Measurements from ENCODE around the gene SLCO3A1. TPM values are rescaled to one million over a fixed set of nuclear protein-coding genes. Genes with fewer than 3 reads are reported as not detected.

Gene SLCO3A1
- total RNA-seq, 1 experiment from 2014 or later: 5.1 TPM

- intact Hi-C loops (cut with micrococcal nuclease): no loop called here
- Histone ChIP-seq H3K36me3 (ENCODE audit: control insufficient read depth in 1 of 2, insufficient read depth in 2 of 2, low read length in 2 of 2) (no peaks in the 10 kb centered on the region), H3K79me2 (ENCODE audit: insufficient read depth, low read length) (no peaks in the 10 kb centered on the region), H3K9me3 (ENCODE audit: control insufficient read depth in 1 of 2, insufficient read depth in 1 of 2, low read depth in 1 of 2, low read length in 2 of 2) (no peaks in the 10 kb centered on the region), H3K9ac (ENCODE audit: low read length) (no peak overlapping the region), H3K27me3 (ENCODE audit: insufficient read depth, low read length) (no peaks in the 10 kb centered on the region), H3K4me3 (replicated peaks in 1 of 2; ENCODE audit: low read depth in 1 of 2, low read length in 2 of 2) (no peak overlapping the region), H3K4me1 (ENCODE audit: control insufficient read depth in 1 of 2, insufficient read depth in 2 of 2, low read length in 2 of 2) (peaks cover 4 to 8% of the 10 kb centered on the region in 2 experiments; a peak in 3 of 4 replicates), H2AFZ (ENCODE audit: low read depth, low read length, poor library complexity, severe bottlenecking) (no peak overlapping the region), H3K9me2 (ENCODE audit: insufficient read depth) (no peaks in the 10 kb centered on the region), H3K4me2 (ENCODE audit: low read length) (no peak overlapping the region), H3K27ac (ENCODE audit: low read depth, low read length) (no peak overlapping the region), H4K20me1 (ENCODE audit: insufficient read depth) (no peaks in the 10 kb centered on the region)
- no peak for ATAC-seq
- no peak for DNase-seq (ENCODE audit: low read depth, low spot score)
- no TSS peak for BruUV-seq (replicated peaks)
- RAD21 ChIA-PET (ENCODE audit: low non-redundant PET in 1 of 2, low total read pairs in 2 of 2, uncharacterized antibody in 2 of 2, unreplicated experiment in 2 of 2): no interaction called here
- no peak for TF ChIP-seq YY1 (IDR thresholded peaks at IDR 0.05; ENCODE audit: extremely low read depth, insufficient replicate concordance, low read depth, low read length)
- TF ChIP-seq SP1 (IDR thresholded peaks at IDR 0.05; ENCODE audit: low read depth): no peak
- TF ChIP-seq, protein P1, sequence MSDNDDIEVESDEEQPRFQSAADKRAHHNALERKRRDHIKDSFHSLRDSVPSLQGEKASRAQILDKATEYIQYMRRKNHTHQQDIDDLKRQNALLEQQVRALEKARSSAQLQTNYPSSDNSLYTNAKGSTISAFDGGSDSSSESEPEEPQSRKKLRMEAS (IDR thresholded peaks at IDR 0.05): no peak
- no peak for TF ChIP-seq ZFX (IDR thresholded peaks at IDR 0.05)
- no peak for TF ChIP-seq EZH2phosphoT487 (IDR thresholded peaks at IDR 0.05; ENCODE audit: borderline replicate concordance)
- TF ChIP-seq EZH2 (IDR thresholded peaks at IDR 0.05): no peak
- TF ChIP-seq, protein P2, sequence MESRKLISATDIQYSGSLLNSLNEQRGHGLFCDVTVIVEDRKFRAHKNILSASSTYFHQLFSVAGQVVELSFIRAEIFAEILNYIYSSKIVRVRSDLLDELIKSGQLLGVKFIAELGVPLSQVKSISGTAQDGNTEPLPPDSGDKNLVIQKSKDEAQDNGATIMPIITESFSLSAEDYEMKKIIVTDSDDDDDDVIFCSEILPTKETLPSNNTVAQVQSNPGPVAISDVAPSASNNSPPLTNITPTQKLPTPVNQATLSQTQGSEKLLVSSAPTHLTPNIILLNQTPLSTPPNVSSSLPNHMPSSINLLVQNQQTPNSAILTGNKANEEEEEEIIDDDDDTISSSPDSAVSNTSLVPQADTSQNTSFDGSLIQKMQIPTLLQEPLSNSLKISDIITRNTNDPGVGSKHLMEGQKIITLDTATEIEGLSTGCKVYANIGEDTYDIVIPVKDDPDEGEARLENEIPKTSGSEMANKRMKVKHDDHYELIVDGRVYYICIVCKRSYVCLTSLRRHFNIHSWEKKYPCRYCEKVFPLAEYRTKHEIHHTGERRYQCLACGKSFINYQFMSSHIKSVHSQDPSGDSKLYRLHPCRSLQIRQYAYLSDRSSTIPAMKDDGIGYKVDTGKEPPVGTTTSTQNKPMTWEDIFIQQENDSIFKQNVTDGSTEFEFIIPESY (IDR thresholded peaks at IDR 0.05; ENCODE audit: extremely low read depth, insufficient replicate concordance, low read length): no peak
- no peak for TF ChIP-seq ZNF274 (IDR thresholded peaks at IDR 0.05; ENCODE audit: low read depth, low read length)
- TF ChIP-seq POLR2A (IDR thresholded peaks at IDR 0.05; ENCODE audit: borderline replicate concordance, extremely low read depth, insufficient read depth, insufficient read length): no peak
- no peak for TF ChIP-seq EGR1 (IDR thresholded peaks at IDR 0.05; ENCODE audit: low read depth)
- CTCF ChIA-PET: no interaction called here
- POLR2A ChIA-PET: no interaction called here
Observed at GRCh38 chr15:92121047-92121446, 267.5 kb downstream of the SLCO3A1 start.

Measured in HCT116 (cell line).